NCI-H2227 (cell line): ENCODE data around the gene USP5.

ENCODE experiments used
- DNase-seq: peaks from one replicate; lab custom pipeline; 2025; ENCODE audit not compliant: unreplicated experiment; lab: John Stamatoyannopoulos, UW

The USP5 gene

DNA sequence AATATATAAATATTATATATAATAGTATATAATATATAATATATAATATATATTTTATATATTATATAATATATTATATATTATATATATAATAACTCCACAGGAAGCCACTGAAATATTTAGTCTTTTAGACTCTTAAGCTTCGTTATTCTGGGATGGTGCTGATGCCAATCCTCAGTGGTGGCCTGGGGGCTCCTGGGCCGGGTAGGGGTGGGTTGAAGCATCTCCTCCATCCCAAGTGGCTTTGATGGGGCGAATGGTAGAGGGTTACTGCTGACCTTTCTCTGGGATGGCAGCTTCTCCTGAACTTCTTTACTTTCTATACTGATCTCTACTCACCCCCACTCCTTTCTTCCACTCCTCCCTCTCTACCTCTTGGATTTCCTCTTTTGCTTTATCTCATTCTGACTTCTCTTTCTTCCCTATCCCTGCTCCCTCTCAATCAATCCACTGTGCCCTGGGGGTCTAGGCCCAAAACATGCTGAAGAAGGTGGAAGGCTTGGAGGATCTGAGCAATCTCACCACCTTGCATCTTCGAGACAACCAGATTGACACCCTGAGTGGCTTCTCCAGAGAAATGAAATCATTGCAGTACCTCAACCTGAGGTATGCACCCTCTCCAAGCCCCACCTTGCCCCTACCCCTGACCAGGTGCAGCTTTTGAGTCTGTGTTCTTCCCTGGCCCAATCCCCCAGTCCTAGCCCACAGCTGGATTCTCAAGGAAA is 57.6 kb downstream of the USP5 start:
- DNase-seq = no peak

- DNase-seq = no peak
Measured at GRCh38 chr12:6912164-6912935, 60.4 kb downstream of the USP5 start.

DNA sequence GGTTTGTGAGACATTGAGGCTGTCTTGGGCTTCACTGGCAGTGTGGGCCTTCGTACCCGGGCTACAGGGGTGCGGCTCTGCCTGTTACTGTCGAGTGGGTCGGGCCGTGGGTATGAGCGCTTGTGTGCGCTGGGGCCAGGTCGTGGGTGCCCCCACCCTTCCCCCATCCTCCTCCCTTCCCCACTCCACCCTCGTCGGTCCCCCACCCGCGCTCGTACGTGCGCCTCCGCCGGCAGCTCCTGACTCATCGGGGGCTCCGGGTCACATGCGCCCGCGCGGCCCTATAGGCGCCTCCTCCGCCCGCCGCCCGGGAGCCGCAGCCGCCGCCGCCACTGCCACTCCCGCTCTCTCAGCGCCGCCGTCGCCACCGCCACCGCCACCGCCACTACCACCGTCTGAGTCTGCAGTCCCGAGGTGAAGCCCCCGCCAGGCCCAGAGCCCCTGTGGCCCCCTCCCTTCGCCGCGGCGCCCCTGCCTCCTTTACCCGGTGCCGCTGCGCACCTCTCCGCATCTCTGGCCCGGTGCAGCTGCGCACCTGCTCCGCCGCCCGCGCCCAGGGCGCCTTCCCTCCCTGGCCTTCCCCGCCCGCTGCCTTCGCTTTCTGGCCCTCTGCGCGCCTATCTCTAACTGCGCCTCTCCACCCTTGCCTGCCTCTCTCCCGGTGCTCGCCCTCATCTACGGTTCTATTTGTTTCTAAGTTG is 62.4 kb downstream of the USP5 start, which contains the start of gene ENO2:
TSS of gene ENO2 (plus strand) at position 335 of the 701 bp plus-strand sequence. CDS start 1,253 bp downstream, outside the sequence.
- DNase-seq = peak; percentile 78

- peak; percentile 71 for DNase-seq
Measured at GRCh38 chr12:6914947-6915788, 63.2 kb downstream of the USP5 start.

- DNase-seq = no peak
Measured at GRCh38 chr12:6915789-6916285, 63.9 kb downstream of the USP5 start.
